Choroid plexus epithelial cell (primary cell): Measurements from ENCODE around the gene SMARCD1.

ENCODE experiments used
- DNase-seq: peaks from one replicate; pipeline ENCODE4 v3.0.0-alpha.2; 2010; ENCODE audit warnings: low read depth
- H3K4me3 ChIP-seq: 2 replicates; pipeline ENCODE4 v1.5.1; 2011; ENCODE audit warnings: low read depth, mild to moderate bottlenecking, control low read depth, low read length, moderate library complexity
- CTCF ChIP-seq: conservative IDR thresholded peaks from 2 replicates; pipeline ENCODE4 v1.5.1; 2011; ENCODE audit warnings: low read depth, mild to moderate bottlenecking, control low read depth, inconsistent platforms, low read length, moderate library complexity

Gene SMARCD1

DNA sequence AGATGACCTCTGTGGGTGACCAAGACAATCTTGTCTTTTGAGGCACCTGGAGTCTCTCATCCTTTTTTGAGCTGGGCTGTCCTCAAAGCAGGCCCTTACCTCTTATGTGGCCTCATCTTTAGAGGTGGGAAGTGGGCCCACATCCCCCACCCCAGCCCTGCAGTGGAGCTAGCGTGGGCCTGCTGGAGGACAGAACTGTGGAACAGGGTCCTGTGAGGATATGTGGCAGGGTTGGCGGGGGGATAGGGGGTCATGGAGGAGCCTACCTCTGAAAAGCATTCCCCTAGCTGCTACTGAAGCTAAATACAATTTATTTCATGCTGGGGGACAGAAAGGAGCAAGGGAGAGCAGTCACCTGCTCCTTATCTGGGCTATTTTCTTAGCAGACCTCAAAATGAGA, 18.2 kb downstream of the SMARCD1 start:
- DNase-seq, result no peak
- TF ChIP-seq CTCF, result no peak
- no peak overlapping the region for H3K4me3 ChIP-seq

GRCh38 chr12:50103767-50104321, 18.7 kb downstream of the SMARCD1 start, which contains the start of gene GPD1:
GPD1 (plus strand) TSS chr12:50104008; CDS start chr12:50104051, 43 bp downstream.
- TF ChIP-seq CTCF, result no peak
- peak; percentile 61 for DNase-seq
- H3K4me3 ChIP-seq, result no peak within 1 kb of the TSS

- no peak for TF ChIP-seq CTCF
- no peak overlapping the region for H3K4me3 ChIP-seq
- DNase-seq, result no peak
Measured at GRCh38 chr12:50104417-50105366, 19.6 kb downstream of the SMARCD1 start.

- H3K4me3 ChIP-seq, result no peak overlapping the region
Measured at GRCh38 chr12:50105913-50106450, 20.8 kb downstream of the SMARCD1 start.

GRCh38 chr12:50106907-50107306, 21.8 kb downstream of the SMARCD1 start:
- DNase-seq, result no peak
- TF ChIP-seq CTCF, result no peak
- no peak overlapping the region for H3K4me3 ChIP-seq

More at GRCh38 chr12:50105913-50106450, 20.8 kb downstream of the SMARCD1 start:
- no peak for DNase-seq
- TF ChIP-seq CTCF, result no peak

DNA sequence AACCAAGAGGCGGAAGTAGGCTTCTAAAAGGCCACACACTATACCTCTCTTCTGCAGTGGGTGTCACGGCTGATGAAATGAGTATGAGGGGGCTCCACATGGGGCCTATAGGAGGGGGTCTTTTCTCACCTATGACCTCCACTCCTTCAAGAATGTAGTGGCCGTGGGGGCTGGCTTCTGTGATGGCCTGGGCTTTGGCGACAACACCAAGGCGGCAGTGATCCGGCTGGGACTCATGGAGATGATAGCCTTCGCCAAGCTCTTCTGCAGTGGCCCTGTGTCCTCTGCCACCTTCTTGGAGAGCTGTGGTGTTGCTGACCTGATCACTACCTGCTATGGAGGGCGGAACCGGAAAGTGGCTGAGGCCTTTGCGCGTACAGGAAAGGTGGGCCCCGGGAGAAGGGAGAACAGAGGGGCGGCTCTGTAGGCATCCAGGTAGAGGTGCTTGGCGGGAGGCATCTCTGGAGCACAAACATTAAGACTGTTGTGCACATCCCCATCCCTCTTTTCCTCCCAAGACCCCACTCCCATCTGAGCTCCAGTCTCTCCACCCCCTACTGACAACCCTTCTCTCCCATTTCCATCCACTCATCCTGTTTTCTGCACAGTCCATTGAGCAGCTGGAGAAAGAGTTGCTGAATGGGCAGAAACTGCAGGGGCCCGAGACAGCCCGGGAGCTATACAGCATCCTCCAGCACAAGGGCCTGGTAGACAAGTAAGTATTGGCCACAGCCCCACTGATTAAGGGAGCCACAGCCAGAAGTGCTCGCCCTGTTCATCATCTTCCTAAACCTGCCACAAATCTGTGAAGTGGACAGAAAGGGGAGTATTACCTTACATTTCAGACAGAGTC, 22.5 kb downstream of the SMARCD1 start:
- no peak for TF ChIP-seq CTCF
- DNase-seq, result no peak

More for the DNA sequence above, 22.5 kb downstream of the SMARCD1 start:
- no peak overlapping the region for H3K4me3 ChIP-seq
